Stimulated activated CD4-positive, alpha-beta T cell treated with anti-CD3 and anti-CD28 coated beads, TNF-alpha, amount 100 ng/mL, for 4 hours (primary cell): Measurements from ENCODE around the gene KIAA1671.
"Not testable (repeated sequence)": the region's sequence is repeated elsewhere in the genome, so short reads cannot be mapped to it uniquely, and the experiment has no call there.

Experiments used
- DNase-seq, 3 experiments: peaks; one replicate each; pipeline ENCODE4 v3.0.0-alpha.2; 2020; ENCODE audit warnings: low read depth in 3 of 3

KIAA1671 gene

DNA sequence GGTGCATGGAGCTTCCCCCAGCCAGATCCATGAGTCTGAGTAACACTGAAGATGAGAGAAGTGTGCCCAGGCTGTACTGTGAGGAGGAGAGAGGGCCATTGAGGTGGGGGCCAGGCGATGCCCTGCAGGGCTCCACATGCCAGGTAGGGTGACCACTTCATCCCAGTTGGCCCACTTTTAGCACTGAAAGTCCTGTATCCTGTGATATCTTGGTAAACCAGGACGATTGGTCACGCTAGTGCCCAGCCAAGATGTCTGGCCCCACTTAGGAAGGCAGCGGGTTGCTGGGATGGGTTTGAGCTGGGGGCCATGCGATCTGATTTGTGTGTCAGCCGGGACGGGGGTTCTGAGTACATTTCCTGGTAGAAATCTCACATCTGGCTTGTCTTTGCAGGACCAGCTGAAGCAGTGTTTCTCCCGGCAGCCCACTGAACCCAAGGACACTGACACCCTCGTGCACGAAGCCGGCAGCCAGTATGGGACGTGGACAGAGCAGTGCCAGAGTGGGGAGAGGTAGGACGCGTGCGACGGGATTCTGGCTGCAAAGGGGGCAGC is 218.0 kb downstream of the KIAA1671 start:
- no peak for DNase-seq

DNA sequence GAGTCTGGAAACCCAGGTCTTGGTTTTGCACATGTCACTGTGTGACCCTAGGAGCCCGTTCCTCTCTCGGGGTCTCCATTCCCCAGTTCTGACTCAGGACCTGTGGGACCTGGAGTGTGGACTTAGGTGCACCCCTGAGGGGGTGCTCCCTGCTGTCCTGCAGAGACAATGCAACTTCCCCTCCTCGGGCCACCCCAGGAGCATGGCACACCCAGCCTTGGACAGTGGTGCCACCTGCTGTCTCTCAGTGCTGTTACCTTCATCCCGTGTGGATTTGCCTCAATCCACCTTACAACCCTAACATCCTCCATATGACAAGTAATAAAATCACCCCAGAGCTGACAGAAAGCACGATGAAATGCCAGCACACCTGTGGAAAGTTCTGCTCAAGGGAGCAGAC is 219.6 kb downstream of the KIAA1671 start:
- peak in 2 of 3 experiments; percentile 3 to 4 for DNase-seq

DNA sequence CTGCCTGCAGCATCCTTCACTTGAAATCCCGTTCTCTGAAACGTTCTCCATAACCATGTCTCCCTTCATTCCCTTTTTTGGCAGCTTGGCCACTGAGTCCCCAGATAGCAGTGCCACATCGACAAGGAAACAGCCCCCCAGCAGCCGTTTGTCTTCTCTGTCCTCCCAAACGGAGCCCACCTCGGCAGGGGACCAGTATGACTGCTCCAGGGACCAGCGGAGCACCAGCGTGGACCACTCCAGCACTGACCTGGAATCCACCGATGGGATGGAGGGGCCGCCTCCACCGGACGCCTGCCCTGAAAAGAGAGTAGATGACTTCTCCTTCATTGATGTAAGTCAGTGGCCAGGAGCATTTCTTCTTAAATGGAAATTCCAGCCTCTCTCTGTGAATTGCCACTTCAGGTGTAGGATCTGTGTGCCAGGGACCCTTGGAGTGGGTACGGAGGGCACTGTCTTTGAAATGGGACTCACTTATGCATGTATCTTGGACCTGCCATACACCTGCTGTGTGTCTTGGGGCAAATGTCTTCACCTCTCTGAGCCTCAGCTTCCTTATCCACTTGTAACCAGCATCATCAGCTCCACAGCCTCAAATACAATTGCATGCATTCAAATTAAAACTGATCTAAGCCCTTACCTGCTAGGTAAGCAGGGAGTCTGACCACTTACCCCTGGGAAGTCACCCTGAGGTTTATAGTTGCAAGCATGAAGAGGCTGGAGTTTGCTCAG is 221.8 kb downstream of the KIAA1671 start:
- no peak for DNase-seq

DNA sequence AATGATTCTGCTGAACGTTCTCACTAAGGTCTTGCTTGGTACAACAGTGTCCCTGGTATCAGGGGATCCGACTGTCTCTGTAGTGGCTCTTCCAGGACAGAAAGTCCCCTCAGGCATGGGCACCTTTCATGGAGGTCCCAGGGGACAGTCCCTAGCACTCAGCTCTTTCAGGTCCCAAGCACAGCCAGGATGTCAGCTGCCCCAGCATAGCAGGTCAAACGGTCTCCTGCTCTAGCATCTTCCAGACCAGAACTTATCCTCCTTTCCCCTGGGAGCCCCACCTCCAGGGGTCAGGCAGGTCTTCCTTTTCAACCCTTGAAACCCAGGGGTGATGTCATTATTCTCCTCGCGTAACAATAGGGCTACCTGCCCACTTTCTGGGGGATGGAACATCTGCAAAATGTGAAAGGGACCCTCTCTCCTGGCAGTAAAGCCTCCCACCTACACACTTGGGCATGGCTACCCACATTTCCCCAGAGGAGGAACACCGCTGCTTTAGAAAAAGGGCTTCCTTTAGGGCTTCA is 222.4 kb downstream of the KIAA1671 start:
- DNase-seq = no peak

DNA sequence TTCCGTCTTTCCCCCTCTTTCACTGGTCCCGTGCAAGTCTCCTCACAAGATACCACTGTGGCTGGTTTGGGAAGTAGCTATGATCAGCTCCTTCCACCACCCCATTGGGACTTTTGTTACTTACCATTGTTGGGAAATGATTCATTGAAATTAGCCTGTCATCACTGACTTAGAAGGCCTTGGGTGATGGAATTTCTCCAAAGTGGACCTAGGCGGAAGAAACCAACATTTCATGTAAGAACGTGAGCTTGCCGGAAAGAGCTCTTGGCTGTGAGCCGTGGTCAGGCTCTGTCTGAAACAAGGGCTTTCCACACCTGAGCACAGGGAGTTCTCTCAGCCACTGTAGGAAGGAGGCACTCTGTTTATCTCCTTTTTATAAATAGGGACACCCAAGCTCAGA is 223.7 kb downstream of the KIAA1671 start:
- no peak for DNase-seq

DNA sequence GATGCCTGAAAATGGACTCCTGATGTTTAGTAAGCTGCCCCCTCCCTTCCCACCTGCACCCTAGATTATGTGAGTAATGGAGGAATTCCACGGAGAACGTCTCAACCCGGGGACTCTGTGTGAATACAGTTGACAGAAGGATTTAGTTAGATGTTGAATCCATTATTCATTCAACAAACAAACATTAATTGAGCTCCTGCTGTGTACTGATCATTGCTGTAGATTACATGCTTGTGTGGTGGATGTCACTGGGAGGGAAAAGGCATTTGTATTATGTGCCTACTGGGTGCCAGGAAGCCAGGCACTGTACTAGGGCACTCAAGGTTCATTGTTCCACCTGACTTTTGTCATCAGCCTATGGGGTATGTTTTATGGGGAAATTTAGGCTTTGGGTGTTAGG is 224.3 kb downstream of the KIAA1671 start:
- DNase-seq = no peak

DNA sequence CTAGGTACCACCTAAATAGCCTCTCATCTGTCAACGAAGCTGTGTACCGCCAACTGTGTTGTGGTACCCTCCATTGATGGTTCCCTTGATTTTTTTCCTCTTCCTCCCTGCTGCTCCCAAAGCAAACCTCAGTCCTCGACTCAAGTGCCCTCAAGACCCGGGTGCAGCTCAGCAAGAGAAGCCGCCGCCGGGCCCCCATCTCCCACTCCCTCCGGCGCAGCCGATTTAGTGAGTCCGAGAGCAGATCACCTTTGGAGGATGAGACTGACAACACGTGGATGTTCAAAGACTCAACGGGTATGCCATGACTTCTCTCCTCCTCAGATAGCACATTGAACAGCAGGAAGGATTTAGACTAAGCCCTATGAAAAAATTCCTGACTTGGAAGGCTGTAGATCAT is 224.7 kb downstream of the KIAA1671 start:
- no peak for DNase-seq

DNA sequence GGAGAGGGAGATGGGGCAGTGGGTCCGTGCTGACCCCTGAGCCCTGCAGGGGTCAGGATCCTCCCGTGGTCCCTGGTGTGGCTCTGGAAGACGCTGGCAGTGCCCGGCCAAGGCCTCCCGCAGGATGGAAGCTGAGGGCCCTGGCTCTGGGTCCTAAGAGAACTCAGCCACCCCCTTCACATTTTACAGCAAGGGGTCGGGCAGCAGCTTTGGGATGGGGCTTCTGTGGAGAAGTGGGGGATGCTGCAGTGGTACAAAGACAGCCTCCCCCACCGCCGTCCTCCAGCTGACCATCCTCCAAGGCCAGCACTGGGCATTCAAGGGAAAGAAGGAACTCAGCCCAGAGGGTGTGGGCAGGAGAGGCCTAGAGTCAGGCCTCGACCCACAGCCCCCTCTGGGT is 225.4 kb downstream of the KIAA1671 start:
- no peak for DNase-seq

DNA sequence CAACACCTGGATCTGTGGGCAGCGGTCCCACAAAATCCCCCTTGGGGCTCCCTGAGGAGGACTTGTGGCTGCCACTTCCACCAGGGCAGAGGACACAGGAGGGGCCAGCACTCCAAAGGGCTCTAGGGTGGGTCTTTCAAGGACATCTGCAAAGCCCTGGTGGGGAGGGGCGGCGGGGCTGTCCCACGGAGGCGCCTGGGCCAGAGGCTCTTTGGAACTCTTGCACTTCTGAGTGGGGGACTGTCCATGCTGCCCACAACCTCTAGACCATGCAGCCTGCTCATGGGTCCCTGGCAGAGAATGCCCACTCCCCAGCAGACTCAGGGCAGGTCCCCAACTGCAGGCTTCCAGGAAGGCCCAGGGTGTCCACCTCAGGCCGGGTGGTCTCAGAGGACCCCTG is 225.8 kb downstream of the KIAA1671 start:
- DNase-seq = not testable (repeated sequence)

DNA sequence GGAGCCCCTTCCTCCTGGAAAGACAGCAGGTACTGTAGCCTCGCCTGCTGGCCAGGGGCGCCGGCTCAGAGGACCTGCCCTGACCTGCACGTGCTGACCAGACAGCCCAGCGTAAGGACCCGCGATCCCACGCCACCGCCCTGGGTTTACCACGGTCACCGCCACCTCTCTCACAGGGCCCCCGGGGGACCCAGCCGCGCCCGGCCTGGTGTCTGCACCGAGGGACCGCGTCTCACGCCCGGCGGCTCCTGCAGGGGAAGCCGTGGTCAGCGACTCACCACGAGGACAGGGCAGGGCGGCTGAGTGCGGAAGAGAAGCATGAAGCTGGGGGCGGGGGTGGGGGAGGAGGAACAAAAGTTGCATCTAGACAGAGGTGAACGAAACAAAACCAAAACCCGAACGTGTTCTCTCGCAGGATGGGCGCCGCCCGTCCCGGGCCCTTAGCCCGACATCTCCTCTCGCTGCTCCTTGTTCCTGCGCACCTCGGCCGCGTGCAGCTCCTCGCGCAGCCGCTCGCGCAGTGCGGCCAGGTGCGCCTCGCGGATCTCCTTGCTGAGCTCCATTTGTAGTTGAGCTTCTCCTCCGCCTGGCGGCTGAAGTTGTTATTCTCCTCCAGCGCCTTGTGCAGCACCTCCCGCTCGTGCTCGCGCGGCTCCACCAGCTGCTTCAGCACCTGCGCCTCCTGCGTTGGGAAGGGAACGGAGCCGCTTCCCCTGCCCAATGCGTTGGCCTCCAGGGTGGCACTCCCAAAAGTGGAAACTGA is 226.5 kb downstream of the KIAA1671 start:
- DNase-seq = not testable (repeated sequence)

DNA sequence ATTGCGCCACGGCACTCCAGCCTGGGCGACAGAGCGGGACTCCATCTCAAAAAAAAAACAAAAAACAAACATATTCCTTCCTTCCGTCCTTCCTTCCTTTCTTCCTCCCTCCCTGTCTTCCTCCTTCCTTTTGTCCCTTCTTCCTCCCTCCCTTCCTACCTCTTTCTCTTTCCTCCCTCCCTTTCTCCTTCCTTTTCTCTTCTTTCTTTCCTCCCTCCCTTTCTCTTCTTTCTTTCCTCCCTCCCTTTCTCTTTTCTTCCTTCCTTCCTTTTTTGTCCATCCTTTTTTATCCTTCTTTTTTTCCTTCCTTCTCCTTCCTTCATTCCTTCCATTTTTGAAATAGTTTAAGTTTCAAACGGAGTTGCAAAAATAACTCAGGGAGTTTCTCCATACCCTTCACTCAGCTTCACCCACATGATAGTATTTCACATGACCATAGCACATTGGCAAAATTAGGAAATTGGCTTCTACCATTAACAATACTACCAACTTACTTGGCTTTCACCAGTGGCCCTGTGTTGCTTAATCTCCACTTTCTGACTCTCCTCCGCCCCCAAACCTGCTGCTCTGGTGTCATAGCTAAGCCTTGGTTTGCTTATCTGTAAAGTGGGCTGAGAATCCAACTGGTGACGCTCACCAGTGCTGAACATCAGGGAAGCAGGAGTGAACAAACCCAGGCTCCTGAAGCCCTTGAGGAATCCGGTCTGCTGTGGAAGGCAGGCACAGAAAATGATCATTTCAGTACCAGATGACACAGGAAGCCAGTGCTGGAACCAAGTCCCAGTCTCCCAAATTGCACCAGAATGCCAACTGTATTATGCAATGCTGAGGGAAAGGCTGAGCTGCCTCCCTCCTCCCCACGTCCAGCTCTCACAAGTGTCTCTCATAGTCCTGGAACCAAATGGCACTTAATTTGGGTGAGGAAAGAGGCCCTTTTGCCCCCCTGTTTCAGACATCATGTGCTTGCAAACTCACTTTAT is 229.9 kb downstream of the KIAA1671 start:
- DNase-seq = no peak

DNA sequence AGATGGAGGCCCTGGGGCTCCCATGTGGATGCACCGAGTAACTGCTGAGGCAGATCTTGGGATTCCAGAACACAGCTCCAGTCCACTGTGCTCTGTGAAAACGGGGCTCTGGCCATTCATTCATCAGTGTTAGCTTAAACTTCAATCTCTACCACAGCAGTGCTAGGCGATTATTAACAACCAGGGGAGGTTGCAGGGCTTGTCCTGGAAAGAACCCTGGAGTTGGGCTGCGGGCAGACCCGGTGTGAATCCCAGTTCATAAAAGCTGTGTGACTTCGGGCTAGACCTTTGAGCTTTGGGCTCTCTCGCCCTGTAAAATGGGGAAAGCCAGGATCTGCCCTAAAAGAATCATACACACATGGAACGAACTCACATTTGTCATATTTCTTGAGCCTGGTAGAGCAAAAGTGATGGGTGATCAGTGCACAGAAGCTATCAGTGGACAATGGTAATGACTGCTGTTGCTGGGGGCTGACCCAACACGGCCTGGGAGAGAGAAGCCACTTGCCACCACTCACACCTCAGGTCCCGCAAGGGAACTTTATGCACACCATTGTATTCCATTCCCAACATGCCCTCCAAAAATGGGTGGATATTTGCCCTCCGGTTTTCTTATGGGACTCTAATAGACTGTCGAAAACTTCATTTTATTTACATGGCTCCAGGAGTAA is 231.6 kb downstream of the KIAA1671 start:
- no peak for DNase-seq

DNA sequence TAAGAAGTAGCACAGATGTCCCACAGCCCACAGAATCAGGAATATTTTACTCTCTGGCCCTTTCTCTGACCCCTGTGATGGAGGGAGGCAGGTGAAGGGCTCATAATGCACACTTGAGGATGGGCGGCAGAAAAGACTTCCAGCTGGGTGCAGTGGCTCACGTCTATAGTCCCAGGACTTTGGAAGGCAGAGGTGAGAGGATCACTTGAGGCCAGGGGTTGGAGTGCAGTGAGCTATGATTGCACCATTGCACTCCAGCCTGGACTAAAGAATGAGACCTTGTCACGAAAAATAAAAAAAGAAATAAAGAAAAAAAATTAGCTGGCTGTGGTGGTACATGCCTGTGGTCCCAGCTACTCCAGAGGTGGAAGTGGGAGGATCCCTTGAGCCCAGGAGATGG is 233.6 kb downstream of the KIAA1671 start:
- no peak for DNase-seq

DNA sequence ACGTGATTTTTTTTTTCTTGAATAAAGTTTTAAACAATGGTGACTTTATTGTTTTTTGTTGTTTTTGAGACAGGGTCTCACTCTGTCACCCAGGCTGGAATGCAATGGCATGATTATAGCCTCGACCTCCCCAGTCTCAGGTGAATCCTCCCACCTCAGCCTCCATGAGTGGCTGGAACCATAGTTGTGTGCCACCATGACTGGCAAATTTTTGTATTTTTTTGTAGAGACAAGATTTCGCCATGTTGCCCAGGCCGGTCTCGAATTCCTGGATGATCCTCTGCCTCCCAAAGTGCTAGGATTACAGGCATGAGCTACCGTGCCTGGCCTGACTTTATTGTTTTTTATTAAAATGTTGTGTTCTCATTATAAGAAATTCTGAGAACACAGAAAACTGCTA is 235.0 kb downstream of the KIAA1671 start:
- no peak for DNase-seq

DNA sequence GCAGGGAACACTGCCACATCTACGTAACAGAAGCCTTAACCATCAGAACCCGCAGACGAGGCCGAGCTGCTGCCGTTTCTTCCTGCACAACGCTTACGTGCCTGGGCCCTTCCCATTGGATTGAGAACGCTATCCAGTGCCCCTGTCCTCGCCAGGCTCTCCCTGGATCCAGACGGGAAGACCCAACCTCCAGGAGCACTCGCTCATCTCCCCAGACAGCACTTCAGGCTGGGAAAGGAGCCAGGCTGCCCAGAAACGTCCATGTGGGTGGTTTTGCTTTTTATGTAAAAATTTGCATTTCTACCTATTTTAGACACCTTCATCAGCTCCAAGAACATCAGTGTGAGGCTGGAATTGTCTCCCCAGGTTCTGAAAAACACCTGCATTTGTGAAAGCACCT is 239.9 kb downstream of the KIAA1671 start:
- no peak for DNase-seq

DNA sequence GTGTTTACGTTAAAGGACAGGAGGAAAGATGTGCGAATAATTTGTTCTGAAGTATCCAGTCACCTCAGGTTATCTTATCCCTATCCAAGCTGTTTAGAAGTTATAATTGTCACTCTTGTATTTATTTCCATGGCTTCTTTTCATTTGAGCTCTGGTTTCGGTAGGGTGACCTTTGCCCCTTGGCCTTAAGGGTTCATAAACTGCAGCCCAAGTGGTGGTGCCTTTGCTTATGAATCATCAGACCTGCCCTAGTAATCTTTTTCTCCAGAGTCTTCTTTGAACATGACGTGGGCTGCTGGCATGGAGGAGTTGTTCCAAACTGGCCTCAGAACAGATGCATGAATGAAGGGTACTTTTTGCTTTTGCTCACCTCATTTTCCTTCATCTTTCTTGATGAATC is 240.6 kb downstream of the KIAA1671 start:
- DNase-seq = no peak

DNA sequence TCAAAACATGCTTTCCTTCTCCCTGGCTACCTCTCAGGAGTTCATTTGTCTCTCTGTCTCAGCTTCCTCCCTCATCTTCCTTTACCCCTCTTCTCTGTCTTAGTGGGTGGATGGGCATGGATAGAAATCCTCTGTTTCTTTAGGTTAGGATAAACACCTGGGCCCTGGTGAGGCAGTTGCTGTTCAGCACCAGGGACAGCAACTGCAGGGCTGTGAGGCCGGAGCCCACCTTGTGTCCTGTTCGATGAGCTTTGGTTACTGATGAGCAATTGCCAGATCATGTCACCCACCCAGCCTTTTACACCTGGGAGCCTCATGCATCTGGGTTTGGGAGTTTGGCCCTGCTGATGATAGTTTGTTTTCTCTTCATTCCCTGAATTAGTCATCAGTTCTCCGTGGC is 241.0 kb downstream of the KIAA1671 start:
- DNase-seq = no peak

DNA sequence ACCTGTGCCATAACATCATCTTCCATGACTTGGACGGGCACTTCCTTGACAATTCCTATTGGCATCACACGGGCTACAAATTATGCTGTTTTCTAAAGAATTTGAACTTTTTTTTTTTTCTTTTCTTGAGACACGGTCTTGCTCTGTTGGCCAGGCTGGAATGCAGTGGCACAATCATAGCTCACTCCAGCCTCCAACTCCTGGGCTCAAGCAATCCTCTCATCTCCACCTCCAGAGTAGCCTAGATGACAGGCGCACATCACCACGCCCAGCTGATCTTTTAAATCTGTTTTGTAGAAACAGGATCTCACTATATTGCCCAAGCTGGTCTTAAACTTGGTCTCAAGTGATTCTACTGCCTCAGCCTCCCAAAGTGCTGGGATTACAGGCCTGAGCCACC is 243.8 kb downstream of the KIAA1671 start:
- DNase-seq = no peak

DNA sequence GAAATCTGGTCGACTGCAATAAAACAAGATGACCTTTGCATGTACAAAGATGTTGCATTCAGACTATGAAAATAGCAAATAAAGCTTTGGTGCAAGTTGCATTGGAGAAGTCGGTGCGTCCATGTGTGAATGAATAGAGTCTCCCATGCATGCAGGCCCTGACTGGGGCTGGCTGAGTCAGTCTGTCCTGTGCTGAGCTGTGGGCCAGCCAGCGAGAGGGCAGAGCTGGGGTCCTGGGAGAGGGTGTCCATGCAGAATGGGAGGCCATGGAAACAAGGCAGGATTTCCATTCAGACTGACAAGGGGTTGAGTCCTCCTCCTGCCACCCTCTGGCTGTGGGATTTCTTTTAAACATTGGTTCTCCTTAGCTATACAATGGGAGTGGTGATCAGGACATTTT is 244.8 kb downstream of the KIAA1671 start:
- DNase-seq = no peak

DNA sequence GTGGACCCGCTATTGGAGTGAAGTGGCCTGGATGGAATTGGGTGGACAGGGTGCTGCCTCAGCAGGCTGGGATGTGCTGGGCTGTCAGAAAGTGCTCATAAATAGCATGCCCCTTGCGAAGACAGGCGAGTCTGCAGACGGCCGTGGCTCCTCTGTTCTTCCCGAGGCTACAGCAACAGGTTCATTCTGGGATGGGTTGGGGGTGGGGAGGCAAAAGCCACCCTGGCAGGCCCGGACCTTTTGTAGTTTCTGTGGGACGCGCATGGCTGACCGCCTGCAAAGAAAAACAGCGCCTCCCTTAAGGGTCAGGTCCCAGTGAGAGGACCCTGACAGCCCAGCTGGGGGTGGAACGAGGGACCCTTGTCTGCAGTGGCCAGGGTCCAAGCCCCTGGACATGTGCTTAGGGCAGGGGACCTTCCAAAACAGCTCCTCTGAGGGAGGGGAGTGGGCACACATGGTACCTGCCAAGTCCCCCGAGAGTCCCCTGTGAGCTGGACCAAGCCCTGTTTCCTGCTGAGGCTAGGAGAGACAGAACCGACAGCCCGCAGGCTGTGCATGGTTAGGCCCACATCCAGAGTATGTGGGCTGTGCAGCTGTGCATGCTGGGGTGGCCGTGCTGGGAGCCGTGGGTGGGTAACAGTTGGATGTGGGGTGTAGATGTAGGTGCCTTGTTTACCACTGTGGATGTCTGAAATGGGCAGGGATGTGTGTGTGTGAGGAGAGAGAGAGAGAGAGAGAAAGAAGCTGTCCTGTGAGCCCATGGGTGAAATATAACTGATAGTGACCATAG is 247.4 kb downstream of the KIAA1671 start, which contains the start of gene CRYBB3:
Gene CRYBB3, plus strand, starts transcription at position 128 of the 790 bp plus-strand sequence. CDS start 1,539 bp downstream, outside the sequence.
- no peak for DNase-seq
